Putamen (tissue), 1 donor: Measurements from ENCODE around the gene STAT5A.
"Not testable (repeated sequence)": the region's sequence is repeated elsewhere in the genome, so short reads cannot be mapped to it uniquely, and the experiment has no call there.

Experiments used
- DNase-seq: peaks from one replicate; pipeline ENCODE4 v3.0.0-alpha.2; 2016; ENCODE audit warnings: low spot score

STAT5A gene

DNA sequence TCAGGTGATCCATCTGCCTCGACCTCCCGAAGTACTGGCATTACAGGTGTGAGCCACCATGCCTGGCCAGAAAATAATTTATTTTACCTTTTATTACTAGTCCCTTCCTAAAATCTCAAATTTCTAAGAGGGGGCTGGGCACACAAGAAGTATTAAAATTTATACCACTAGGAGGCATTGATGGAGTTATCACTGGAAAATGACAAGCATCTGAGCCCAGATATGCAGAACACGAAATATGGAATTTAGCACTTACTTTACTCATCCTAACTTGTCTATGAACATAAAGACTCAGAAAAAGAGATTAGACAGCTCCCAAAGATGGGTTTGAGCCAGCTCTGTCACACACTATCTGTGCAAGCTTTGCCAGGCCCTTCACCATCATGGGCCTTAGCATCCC, 46.4 kb downstream of the STAT5A start:
- no peak for DNase-seq

DNA sequence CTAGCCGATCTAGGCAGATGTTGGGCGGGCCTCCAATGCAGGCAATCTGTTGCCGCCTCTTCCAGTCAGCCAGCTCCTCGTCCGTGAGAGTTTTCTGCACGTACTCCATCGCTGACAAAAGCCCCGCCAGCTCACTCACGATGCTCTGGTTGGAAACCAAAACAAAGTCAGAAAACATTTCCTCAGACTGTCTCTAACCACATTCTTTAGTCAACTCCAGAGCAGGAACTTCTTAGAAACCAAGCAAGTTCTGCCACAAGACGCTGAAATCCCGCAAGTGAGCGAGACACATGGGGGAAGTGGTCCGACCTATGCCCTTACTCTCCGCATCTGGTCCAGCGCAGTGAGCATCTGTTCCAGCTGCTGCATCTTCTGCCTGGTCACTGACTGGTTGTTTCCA, 49.1 kb downstream of the STAT5A start:
- DNase-seq, result no peak

DNA sequence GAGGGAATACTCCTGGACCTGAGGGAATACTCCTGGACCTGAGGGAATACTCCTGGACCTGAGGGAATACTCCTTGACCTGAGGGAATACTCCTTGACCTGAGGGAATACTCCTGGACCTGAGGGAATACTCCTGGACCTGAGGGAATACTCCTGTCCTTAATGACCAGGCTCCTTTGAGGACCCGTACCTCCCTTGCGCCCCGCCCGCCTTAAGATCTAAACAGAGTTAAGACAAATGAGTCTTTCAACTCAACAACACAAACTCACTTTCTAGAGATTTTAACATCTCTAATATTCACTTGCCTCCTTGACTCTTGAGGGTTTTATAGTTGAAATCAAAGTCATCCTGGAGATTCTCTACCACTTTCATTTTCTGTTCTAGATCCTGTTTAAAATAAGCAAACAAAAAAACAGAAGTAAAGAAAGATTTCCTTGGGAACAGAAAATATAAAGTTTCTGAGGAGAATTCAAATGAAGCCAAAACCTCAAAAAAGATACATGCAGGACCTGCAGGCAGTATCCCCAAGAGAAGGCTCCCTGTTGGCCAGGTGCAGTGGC, 50.2 kb downstream of the STAT5A start:
- no peak for DNase-seq

DNA sequence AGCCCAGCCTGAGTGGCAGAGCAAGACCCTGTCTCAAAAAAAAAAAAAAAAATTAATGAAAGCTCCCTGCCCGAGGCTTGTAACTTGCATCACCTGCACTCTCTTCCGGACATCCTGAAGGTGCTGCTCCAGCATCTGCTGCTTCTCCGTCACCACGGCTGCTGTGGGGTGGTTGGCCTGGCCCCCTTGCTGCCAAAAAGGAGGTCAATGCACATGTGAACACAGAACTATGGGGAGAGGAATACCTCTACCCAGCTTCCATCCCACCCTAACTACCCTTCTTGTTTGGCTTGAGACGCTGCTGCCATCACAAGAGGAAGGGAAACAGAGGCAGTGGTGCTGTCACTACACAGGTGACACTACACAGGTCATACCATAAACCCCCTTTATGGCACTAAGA, 50.9 kb downstream of the STAT5A start:
- no peak for DNase-seq

DNA sequence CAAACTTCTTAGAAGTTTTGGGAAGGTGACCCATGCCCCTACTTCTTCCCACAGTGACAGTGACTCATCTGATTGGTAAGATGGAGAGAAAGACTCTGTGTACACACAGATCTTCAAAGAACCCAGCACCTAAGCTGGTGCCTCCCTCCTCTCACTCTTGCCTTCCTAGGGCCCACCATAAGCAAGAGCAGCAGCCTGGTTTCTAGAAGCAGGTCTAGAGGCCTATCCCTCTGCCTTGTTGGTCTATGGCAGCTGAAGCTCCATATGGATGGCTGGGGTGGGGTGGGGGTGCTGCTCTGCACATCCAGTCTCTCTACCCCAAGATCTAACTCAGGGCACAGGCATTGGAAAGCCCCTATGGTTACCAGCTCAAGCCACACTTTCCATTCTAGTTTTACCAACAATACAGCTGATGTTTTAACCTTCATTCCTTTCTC, 52.4 kb downstream of the STAT5A start:
- no peak for DNase-seq

DNA sequence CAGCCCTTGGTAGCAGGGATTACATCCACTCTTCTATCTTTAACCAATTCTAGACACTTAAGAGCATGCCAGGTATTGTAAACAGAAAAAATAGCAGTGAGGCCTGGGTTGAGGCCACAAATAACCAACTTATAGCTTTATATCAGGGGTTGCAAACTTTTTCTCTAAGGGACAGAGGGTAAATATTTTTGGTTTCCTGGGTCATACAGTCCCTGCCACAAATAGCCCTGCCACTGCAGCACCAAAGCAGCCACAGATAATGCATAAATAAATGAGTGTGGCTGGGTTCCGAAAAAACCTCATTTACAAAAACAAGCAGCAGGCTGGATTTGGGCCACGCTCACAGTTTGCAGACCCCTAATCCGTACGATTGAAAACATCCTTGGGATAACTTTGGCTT, 53.3 kb downstream of the STAT5A start:
- DNase-seq, result no peak

DNA sequence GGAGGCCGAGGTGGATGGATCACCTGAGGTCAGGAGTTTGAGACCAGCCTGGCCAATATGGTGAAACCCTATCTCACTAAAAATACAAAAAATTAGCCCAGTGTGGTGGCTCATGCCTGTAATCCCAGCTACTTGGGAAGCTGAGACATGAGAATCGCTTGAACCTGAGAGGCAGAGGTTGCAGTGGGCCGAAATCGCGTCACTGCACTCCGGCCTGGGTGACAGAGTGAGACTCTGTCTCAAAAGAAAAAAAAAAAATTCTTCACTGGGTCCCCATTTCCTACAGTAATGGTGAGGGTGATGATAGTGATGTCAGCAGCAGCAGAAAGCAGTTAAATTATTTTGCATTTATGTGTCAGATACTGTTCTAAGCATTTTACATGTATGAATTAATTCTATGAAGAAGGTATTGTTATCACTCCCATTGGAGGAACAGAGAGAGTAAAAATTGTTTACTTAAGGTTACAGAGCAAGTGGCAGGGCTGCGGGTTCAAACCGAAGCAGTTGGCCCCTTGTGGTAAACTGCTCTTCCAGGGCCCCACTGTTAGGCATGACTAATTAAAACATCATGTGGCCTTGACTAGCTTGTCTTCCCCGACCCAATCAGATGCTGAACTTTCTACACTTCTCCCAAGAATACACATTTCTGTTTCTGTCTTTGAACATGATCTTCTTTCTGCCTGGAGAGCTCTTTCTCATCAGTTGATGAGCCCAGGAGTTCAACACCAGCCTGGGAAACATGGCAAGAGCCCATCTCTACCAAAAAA, 54.1 kb downstream of the STAT5A start:
- no peak for DNase-seq

DNA sequence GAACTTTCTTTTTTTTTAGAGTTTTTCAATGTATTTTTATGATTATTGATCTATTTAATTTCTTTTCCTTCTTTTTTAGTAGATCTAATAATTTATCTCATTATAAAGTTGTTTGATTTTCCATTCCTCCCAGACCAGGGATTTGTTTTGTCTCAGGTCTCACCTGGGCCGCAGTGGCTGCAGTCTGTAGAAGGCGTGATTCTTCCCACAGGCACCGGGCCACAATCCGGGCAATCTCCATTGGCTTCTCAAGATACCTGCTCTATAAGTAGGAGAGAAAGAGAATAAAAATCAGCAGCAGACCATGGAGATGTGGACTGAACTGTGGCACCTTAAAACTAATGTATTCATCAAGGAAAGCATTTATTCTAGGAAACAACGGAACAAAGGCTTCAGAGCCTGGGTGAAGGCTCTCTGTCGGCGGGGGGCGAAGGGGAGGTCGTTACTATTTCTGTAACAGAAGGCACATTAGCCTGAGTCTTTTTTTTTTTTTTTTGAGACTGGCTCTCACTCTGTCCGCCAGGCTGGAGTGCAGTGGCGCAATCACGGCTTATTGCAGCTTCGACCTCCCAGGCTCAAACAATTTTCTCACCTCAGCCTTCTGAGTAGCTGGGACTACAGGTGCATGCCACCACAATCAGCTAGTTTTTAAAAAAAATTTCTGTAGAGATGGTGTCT, 57.2 kb downstream of the STAT5A start:
- no peak for DNase-seq

DNA sequence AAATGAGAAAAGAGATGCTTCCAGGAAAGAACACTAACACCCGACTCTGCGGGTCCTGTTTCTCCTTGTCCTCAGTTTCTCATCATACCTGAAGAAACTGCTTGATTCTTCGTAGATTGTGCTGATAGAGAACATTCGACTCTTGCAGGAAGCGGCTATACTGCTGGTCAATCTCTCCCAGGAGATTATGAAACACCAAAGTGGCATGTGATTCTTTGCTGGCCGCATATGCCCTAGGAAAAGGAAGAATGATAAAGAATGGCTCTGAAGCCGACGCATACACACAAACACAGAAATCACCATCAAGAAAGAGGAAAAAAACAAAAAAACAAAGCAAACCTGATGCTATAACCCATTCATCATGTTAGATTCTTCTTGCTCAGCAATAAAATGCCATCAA, 58.2 kb downstream of the STAT5A start:
- DNase-seq, result no peak

DNA sequence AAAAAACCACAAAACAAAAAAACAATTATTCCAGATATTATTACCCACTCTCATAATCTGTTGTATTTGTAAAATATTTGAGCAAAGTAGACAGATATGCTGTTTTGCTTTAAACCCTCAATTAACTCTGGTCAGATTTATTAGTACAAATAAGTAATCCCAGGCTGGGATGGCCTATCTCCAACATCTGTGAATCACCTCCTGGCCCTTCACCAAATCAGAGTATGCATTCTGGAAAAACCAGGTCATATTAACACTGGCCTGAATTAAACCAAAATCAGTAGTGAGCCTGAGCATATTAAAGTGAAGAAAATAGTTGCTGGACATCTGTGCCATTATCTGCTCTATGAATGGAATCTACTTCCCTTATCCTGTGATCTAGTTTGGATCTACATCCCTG, 58.9 kb downstream of the STAT5A start:
- DNase-seq, result no peak

DNA sequence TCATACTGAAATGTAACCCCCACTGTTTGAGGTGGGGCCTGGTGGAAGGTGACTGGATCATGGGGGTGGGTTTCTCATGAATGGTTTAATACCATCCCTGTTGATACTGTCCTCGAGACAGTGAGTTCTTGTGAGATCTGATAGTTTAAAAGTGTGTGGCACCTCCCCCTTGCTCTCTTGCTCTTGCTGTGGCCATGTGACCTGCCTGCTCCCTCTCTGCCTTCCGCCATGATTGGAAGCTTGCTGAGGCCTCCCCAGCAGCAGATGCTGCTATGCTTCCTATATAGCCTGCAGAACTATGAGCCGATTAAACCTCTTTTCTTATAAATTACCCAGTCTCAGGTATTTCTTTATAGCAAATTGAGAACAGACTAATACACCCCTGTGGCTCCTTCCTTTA, 59.3 kb downstream of the STAT5A start:
- no peak for DNase-seq

DNA sequence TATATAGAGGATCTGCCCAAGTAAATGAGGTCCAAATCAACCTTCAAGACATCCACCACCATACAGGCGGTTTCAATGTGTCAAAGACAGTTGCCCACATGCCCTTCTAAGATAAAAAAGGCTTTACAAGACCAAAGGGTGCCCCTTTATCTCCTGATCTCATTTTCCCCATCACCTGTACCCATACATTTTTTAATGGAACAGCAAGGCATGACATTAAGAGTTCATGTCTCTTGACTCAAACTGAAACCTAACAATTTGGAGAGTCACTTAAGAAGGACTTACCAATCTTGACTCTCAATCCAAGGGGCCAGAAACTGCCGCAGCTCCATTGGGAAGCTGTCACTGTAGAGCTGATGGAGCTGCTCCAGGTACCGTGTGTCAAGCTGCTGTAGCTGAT, 59.8 kb downstream of the STAT5A start:
- DNase-seq, result no peak

DNA sequence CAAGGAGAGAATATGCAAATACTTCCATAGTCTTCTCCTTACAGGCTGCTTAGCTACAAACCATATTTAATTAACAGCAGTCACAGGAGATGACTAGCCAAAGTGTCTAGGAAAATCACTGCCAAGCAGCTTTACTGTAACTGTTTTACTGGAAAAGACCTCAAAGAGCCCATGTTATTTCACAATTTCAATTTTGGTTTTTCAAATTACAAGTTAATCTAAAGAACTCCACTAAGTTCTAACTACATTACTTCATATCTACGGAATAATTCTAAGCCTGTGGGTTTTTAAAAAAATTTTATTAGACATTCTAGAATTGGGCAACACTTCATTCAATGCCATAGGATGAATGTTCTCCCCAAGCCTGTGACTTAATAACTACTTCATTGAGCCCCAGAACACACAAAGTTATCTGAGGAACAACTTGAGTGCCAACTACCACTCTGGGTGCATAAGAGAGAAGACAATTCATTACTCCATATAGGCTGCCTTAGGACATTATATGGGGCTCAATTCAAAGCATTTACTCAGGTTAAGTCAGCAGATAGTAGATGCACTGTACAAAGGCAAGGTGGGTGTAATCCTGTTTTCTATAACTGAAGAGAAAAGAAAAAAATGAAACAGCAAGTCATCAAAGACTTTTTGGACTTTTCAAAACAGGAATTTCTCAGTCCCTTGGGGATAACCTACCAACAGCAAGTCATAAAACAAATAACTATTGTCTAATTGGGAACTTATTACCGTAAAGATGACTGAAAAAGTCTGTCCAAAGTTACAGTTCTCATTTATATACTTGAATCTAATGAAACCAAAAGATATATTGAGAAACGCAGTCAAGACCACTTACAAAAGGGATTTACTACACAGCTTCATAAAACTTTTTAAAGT, 66.9 kb downstream of the STAT5A start:
- no peak for DNase-seq

DNA sequence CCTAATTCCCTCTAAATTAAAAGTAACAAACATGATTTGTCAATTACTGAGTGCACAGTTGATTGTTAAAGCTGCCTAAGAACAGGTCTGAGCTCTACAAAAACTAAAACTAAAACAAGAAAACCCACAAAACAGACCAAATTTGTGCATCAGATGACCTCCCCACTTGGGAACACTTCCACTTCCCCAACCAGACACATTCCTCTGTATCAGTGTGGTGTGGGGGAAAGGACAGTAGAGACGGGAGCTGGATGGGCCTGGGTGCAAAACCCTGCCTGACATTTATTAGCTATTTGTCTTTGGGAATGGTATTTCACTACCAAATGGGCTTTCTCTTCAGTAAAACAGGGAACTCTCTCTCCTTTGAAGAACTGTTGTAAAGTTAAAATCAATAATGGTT, 70.1 kb downstream of the STAT5A start:
- DNase-seq, result no peak

DNA sequence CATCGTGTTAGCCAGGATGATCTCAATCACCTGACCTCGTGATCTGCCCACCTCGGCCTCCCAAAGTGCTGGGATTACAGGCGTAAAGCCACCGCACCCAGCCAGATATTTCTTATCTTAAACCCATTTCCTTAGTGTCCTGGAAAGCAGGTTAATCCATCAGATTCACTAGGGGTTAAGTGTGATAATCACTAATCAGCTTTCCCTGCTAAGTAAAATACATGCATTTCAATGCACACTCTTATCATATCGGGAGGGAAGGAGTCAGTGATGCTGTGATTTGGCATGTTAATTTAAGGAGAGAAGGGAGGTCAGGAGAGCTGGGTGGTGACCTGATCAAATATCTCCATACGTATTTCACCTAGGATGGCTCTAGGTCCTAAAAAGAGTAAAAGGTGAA, 70.8 kb downstream of the STAT5A start:
- no peak for DNase-seq

DNA sequence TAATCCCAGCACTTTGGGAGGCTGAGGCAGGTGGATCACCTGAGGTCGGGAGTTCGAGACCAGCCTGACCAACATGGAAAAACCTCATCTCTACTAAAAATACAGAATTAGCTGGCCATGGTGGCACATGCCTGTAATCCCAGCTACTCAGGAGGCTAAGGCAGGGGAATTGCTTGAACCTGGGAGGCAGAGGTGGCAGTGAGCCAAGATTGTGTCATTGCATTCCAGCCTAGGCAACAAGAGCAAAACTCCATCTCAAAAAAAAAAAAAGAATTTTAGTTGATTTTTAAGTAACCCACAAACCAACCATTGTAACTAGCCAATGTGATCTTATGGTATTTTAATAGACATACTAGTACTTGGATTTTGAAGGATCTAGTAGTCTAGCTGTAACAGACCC, 72.1 kb downstream of the STAT5A start:
- DNase-seq, result not testable (repeated sequence)
